ENCODE data around the gene WDFY2. TPM values are rescaled to one million over a fixed set of nuclear protein-coding genes. Genes with fewer than 3 reads are reported as not detected.

Gene WDFY2
- total RNA-seq, 1 donor from 2014 or later: 4.5 TPM

- no peak for TF ChIP-seq CTCF (IDR thresholded peaks at IDR 0.05; ENCODE audit: borderline replicate concordance)
- H3K9me3 ChIP-seq (replicated peaks): peaks cover 3% of the 10 kb centered on the region
- H3K36me3 ChIP-seq: no peaks in the 10 kb centered on the region
- H3K27me3 ChIP-seq (ENCODE audit: low read depth): no peaks in the 10 kb centered on the region
- intact Hi-C loops (cut with micrococcal nuclease): no loop called here
- H3K4me3 ChIP-seq: no peak overlapping the region
- H3K4me1 ChIP-seq: no peaks in the 10 kb centered on the region
- DNase-seq: no peak
- H3K27ac ChIP-seq (replicated peaks): no peak overlapping the region
Observed at GRCh38 chr13:51576754-51577153, 7.5 kb upstream of the WDFY2 start.

- DNase-seq: no peak
- TF ChIP-seq CTCF (IDR thresholded peaks at IDR 0.05; ENCODE audit: borderline replicate concordance): no peak
- H3K4me1 ChIP-seq: no peaks in the 10 kb centered on the region
- H3K36me3 ChIP-seq: no peaks in the 10 kb centered on the region
- H3K4me3 ChIP-seq: no peak overlapping the region
- H3K27me3 ChIP-seq (ENCODE audit: low read depth): no peaks in the 10 kb centered on the region
- H3K9me3 ChIP-seq (replicated peaks): no peaks in the 10 kb centered on the region
- intact Hi-C loops (cut with micrococcal nuclease): no loop called here
- H3K27ac ChIP-seq (replicated peaks): no peak overlapping the region
Observed at GRCh38 chr13:51577690-51578089, 6.6 kb upstream of the WDFY2 start.

- no peaks in the 10 kb centered on the region for H3K9me3 ChIP-seq (replicated peaks)
- no peak overlapping the region for H3K4me3 ChIP-seq
- H3K4me1 ChIP-seq: peaks cover 9% of the 10 kb centered on the region
- no peak for TF ChIP-seq CTCF (IDR thresholded peaks at IDR 0.05; ENCODE audit: borderline replicate concordance)
- no peaks in the 10 kb centered on the region for H3K27me3 ChIP-seq (ENCODE audit: low read depth)
- no peak for DNase-seq
- no peaks in the 10 kb centered on the region for H3K36me3 ChIP-seq
- intact Hi-C loops (cut with micrococcal nuclease): loop anchor here (5.0 kb wide), 1 partner anchor 112 kb away; no protein-coding TSS in a partner anchor
- H3K27ac ChIP-seq (replicated peaks): no peak overlapping the region
Observed at GRCh38 chr13:51579676-51580075, 4.6 kb upstream of the WDFY2 start.

- Histone ChIP-seq H3K27ac (replicated peaks) (no peak overlapping the region), H3K36me3 (no peaks in the 10 kb centered on the region), H3K27me3 (ENCODE audit: low read depth) (no peaks in the 10 kb centered on the region), H3K4me3 (no peak overlapping the region), H3K4me1 (peaks cover 25% of the 10 kb centered on the region), H3K9me3 (replicated peaks) (no peaks in the 10 kb centered on the region)
- intact Hi-C loops (cut with micrococcal nuclease): loop anchor here (5.0 kb wide), 1 partner anchor 114 kb away; no protein-coding TSS in a partner anchor
- DNase-seq: no peak
- no peak for TF ChIP-seq CTCF (IDR thresholded peaks at IDR 0.05; ENCODE audit: borderline replicate concordance)
Observed at GRCh38 chr13:51581148-51581820, 3.0 kb upstream of the WDFY2 start.

- Histone ChIP-seq H3K4me1 (peaks cover 42% of the 10 kb centered on the region), H3K36me3 (no peaks in the 10 kb centered on the region), H3K4me3 (peak overlapping the region; percentile 94), H3K27me3 (ENCODE audit: low read depth) (no peaks in the 10 kb centered on the region), H3K27ac (replicated peaks) (peak overlapping the region; percentile 94), H3K9me3 (replicated peaks) (no peaks in the 10 kb centered on the region)
- DNase-seq: no peak
- no peak for TF ChIP-seq CTCF (IDR thresholded peaks at IDR 0.05; ENCODE audit: borderline replicate concordance)
- intact Hi-C loops (cut with micrococcal nuclease): loop anchor here (5.0 kb wide), 1 partner anchor 116 kb away; no protein-coding TSS in a partner anchor
Observed at GRCh38 chr13:51583469-51583874, 790 bp upstream of the WDFY2 start.

Measured in left ventricle myocardium inferior (tissue), 1 donor.